Parathyroid adenoma (tissue), 2 donors: ENCODE data around the gene CCNB3.

Source experiments
- H2AFZ ChIP-seq: fragments of 300-600 bp; sonication (generic); one replicate; pipeline ENCODE4 v1.7.0; 2017; ENCODE audit warnings: antibody characterized with exemption, mild to moderate bottlenecking
- H3K27ac ChIP-seq: fragments of 300-600 bp; sonication (generic); one replicate; pipeline ENCODE4 v1.7.0; 2017
- H3K27me3 ChIP-seq: fragments of 300-600 bp; sonication (generic); one replicate; pipeline ENCODE4 v1.7.0; 2017; ENCODE audit warnings: low read length; ENCODE audit not compliant: control insufficient read depth, insufficient read depth
- H3K36me3 ChIP-seq: fragments of 300-600 bp; sonication (generic); one replicate; pipeline ENCODE4 v1.7.0; 2017; ENCODE audit warnings: low read length; ENCODE audit not compliant: control insufficient read depth, insufficient read depth
- H3K4me1 ChIP-seq: fragments of 300-600 bp; sonication (generic); one replicate; pipeline ENCODE4 v1.7.0; 2017; ENCODE audit warnings: control low read depth
- H3K4me2 ChIP-seq: fragments of 300-600 bp; sonication (generic); one replicate; pipeline ENCODE4 v1.7.0; 2017; ENCODE audit warnings: low read length
- H3K4me3 ChIP-seq: fragments of 300-600 bp; sonication (generic); one replicate; pipeline ENCODE4 v1.7.0; 2017; ENCODE audit warnings: low read depth, low read length
- H3K79me2 ChIP-seq: fragments of 300-600 bp; sonication (generic); one replicate; pipeline ENCODE4 v1.7.0; 2017; ENCODE audit warnings: control low read depth
- H3K9ac ChIP-seq: fragments of 300-600 bp; sonication (generic); one replicate; pipeline ENCODE4 v1.7.0; 2017; ENCODE audit warnings: mild to moderate bottlenecking
- H3K9me3 ChIP-seq: fragments of 300-600 bp; sonication (generic); one replicate; pipeline ENCODE4 v1.7.0; 2017; ENCODE audit warnings: low read length; ENCODE audit not compliant: control insufficient read depth
- CTCF ChIP-seq: fragments of 300-600 bp; sonication (generic); IDR thresholded peaks from one replicate; pipeline ENCODE4 v1.7.0; 2017; ENCODE audit warnings: antibody characterized with exemption, mild to moderate bottlenecking
- donor health status: primary hyperparathyroidism.

Gene CCNB3

GRCh38 chrX:50333308-50333707 is 128.7 kb downstream of the CCNB3 start:
- H3K9me3 ChIP-seq = no peaks in the 10 kb centered on the region
- H3K4me3 ChIP-seq = no peak overlapping the region
- no peaks in the 10 kb centered on the region for H3K27me3 ChIP-seq
- H3K27ac ChIP-seq = no peak overlapping the region
- H3K79me2 ChIP-seq = no peaks in the 10 kb centered on the region
- H3K36me3 ChIP-seq = no peaks in the 10 kb centered on the region
- H3K4me2 ChIP-seq = no peak overlapping the region
- no peak overlapping the region for H3K9ac ChIP-seq
- no peak overlapping the region for H2AFZ ChIP-seq
- no peaks in the 10 kb centered on the region for H3K4me1 ChIP-seq
- no peak for TF ChIP-seq CTCF

GRCh38 chrX:50343917-50344316 is 139.4 kb downstream of the CCNB3 start:
- no peaks in the 10 kb centered on the region for H3K9me3 ChIP-seq
- H3K27me3 ChIP-seq = no peaks in the 10 kb centered on the region
- no peak overlapping the region for H2AFZ ChIP-seq
- H3K4me2 ChIP-seq = no peak overlapping the region
- no peaks in the 10 kb centered on the region for H3K36me3 ChIP-seq
- TF ChIP-seq CTCF = no peak
- no peak overlapping the region for H3K27ac ChIP-seq
- no peak overlapping the region for H3K9ac ChIP-seq
- no peak overlapping the region for H3K4me3 ChIP-seq
- no peaks in the 10 kb centered on the region for H3K79me2 ChIP-seq
- H3K4me1 ChIP-seq = no peaks in the 10 kb centered on the region

GRCh38 chrX:50372966-50373365 is 168.4 kb downstream of the CCNB3 start:
- Histone ChIP-seq H3K9me3 (no peaks in the 10 kb centered on the region), H2AFZ (no peak overlapping the region), H3K4me1 (no peaks in the 10 kb centered on the region), H3K4me3 (no peak overlapping the region), H3K27me3 (no peaks in the 10 kb centered on the region), H3K36me3 (no peaks in the 10 kb centered on the region), H3K4me2 (no peak overlapping the region), H3K9ac (no peak overlapping the region), H3K79me2 (no peaks in the 10 kb centered on the region), H3K27ac (no peak overlapping the region)
- TF ChIP-seq CTCF = no peak

GRCh38 chrX:50375481-50376267 is 171.1 kb downstream of the CCNB3 start:
- H3K79me2 ChIP-seq = no peaks in the 10 kb centered on the region

More at GRCh38 chrX:50375481-50376267, 171.1 kb downstream of the CCNB3 start:
- no peaks in the 10 kb centered on the region for H3K36me3 ChIP-seq
- H3K4me2 ChIP-seq = no peak overlapping the region
- no peak overlapping the region for H3K27ac ChIP-seq
- no peak overlapping the region for H2AFZ ChIP-seq
- no peaks in the 10 kb centered on the region for H3K9me3 ChIP-seq
- no peak overlapping the region for H3K4me3 ChIP-seq
- no peaks in the 10 kb centered on the region for H3K27me3 ChIP-seq
- no peak for TF ChIP-seq CTCF
- H3K9ac ChIP-seq = no peak overlapping the region
- H3K4me1 ChIP-seq = no peaks in the 10 kb centered on the region
